MCF 10A (cell line): ENCODE data around the gene SMAD3. TPM values are rescaled to one million over a fixed set of nuclear protein-coding genes. Genes with fewer than 3 reads are reported as not detected.

Experiments
- BruUV-seq: library from RNA; stranded (reverse); fragments of 400-500 nt; replicated peaks from 2 replicates; lab custom pipeline; 2021; lab: Mats Ljungman, UMichigan
- CTCF ChIA-PET: fragments of 300-600 bp; sonication (Branson Sonifier 250); formaldehyde crosslinking; extraction: SDS; loops from one replicate; lab custom pipeline; 2021; ENCODE audit warnings: antibody characterized with exemption, inconsistent platforms; lab: Yijun Ruan, JAX
- POLR2A ChIA-PET: fragments of 300-600, 350-650 bp; sonication (Branson Sonifier 250); formaldehyde crosslinking; extraction: SDS; loops from one replicate; lab custom pipeline; 2020; ENCODE audit warnings: antibody characterized with exemption, inconsistent platforms; lab: Yijun Ruan, JAX
- DNase-seq: peaks from one replicate; pipeline ENCODE4 v3.0.0-alpha.2; 2018; ENCODE audit not compliant: unreplicated experiment
- H3K27ac Mint-ChIP-seq: one replicate; pipeline ENCODE4 v1.8.0; 2022; ENCODE audit warnings: mild to moderate bottlenecking, low read depth, mixed read lengths; ENCODE audit not compliant: unreplicated experiment
- H3K27me3 Mint-ChIP-seq: one replicate; pipeline ENCODE4 v1.8.0; 2022; ENCODE audit warnings: mixed read lengths; ENCODE audit not compliant: insufficient read depth, unreplicated experiment
- H3K36me3 Mint-ChIP-seq: one replicate; pipeline ENCODE4 v1.8.0; 2022; ENCODE audit warnings: mild to moderate bottlenecking, moderate library complexity, mixed read lengths; ENCODE audit not compliant: insufficient read depth, unreplicated experiment
- H3K4me1 Mint-ChIP-seq: one replicate; pipeline ENCODE4 v1.8.0; 2022; ENCODE audit warnings: mixed read lengths; ENCODE audit not compliant: insufficient read depth, unreplicated experiment
- H3K4me3 Mint-ChIP-seq: one replicate; pipeline ENCODE4 v1.8.0; 2022; ENCODE audit warnings: mild to moderate bottlenecking, moderate library complexity, mixed read lengths; ENCODE audit not compliant: unreplicated experiment
- H3K9me3 Mint-ChIP-seq: one replicate; pipeline ENCODE4 v1.8.0; 2022; ENCODE audit warnings: mixed read lengths; ENCODE audit not compliant: unreplicated experiment
- CTCF ChIP-seq: fragments of 200-600 bp; IDR thresholded peaks from one replicate; pipeline ENCODE4 v1.8.0; 2022; ENCODE audit warnings: antibody characterized with exemption, mild to moderate bottlenecking; ENCODE audit not compliant: unreplicated experiment
- intact Hi-C: fragments of 100-400 bp; cut with micrococcal nuclease; formaldehyde crosslinking; loops from 2 replicates; pipeline ENCODE4 v1.14.1; 2022
- total RNA-seq: library from RNA; stranded (reverse); gene quantifications from 2 replicates; pipeline ENCODE4 v1.2.3, GENCODE V29; 2022

Gene SMAD3
- total RNA-seq, 1 experiment from 2014 or later, result 19.9 TPM

- no peak overlapping the region for H3K27ac Mint-ChIP-seq
- ChIA-PET CTCF (interaction anchor here (0.6 kb wide), 1 partner anchor 458 kb away, joined by 4 read pairs; no protein-coding TSS in a partner anchor), POLR2A (interaction anchor here (1.0 to 1.5 kb wide), 2 partner anchors 12 to 178 kb away, joined by 3 to 9 read pairs; no protein-coding TSS in a partner anchor)
- H3K36me3 Mint-ChIP-seq, result peaks cover 6% of the 10 kb centered on the region
- H3K4me3 Mint-ChIP-seq, result no peak overlapping the region
- no peaks in the 10 kb centered on the region for H3K27me3 Mint-ChIP-seq
- intact Hi-C loops, result loop anchor here (10.0 kb wide), 1 partner anchor 773 kb away; no protein-coding TSS in a partner anchor
- no peak for DNase-seq
- no TSS peak for BruUV-seq
- H3K9me3 Mint-ChIP-seq, result no peaks in the 10 kb centered on the region
- TF ChIP-seq CTCF, result no peak
- H3K4me1 Mint-ChIP-seq, result no peaks in the 10 kb centered on the region
Observed at GRCh38 chr15:67061811-67062368, 3.5 kb upstream of the SMAD3 start.

GRCh38 chr15:67062369-67062985 lies 2.9 kb upstream of the SMAD3 start:
- Mint-ChIP-seq H3K9me3 (no peaks in the 10 kb centered on the region), H3K36me3 (peaks cover 6% of the 10 kb centered on the region), H3K4me1 (peaks cover 6% of the 10 kb centered on the region), H3K4me3 (no peak overlapping the region), H3K27me3 (no peaks in the 10 kb centered on the region), H3K27ac (no peak overlapping the region)
- no peak for DNase-seq
- intact Hi-C loops, result loop anchor here (10.0 kb wide), 1 partner anchor 772 kb away; no protein-coding TSS in a partner anchor
- POLR2A ChIA-PET, result interaction anchor here (1.0 to 1.5 kb wide), 2 partner anchors 13 to 177 kb away, joined by 3 to 9 read pairs; no protein-coding TSS in a partner anchor
- BruUV-seq, result no TSS peak
- CTCF ChIA-PET, result interaction anchor here (0.6 kb wide), 1 partner anchor 457 kb away, joined by 4 read pairs; no protein-coding TSS in a partner anchor
- no peak for TF ChIP-seq CTCF

- POLR2A ChIA-PET, result interaction anchor here (0.7 to 6.9 kb wide), 3 partner anchors 16 to 559 kb away, joined by 3 to 62 read pairs (median 4); partner anchors contain the start of gene ZWILCH
- no TSS peak for BruUV-seq
- H3K27me3 Mint-ChIP-seq, result no peaks in the 10 kb centered on the region
Observed at GRCh38 chr15:67063689-67064606, 1.5 kb upstream of the SMAD3 start.

More at GRCh38 chr15:67063689-67064606, 1.5 kb upstream of the SMAD3 start:
- DNase-seq, result no peak
- no peak for TF ChIP-seq CTCF
- CTCF ChIA-PET, result interaction anchor here (1.1 to 1.6 kb wide), 2 partner anchors 14 to 32 kb away, joined by 4 to 10 read pairs; no protein-coding TSS in a partner anchor
- H3K4me1 Mint-ChIP-seq, result peaks cover 20% of the 10 kb centered on the region
- peaks cover 6% of the 10 kb centered on the region for H3K36me3 Mint-ChIP-seq
- intact Hi-C loops, result loop anchor here (10.0 kb wide), 1 partner anchor 771 kb away; no protein-coding TSS in a partner anchor
- no peak overlapping the region for H3K27ac Mint-ChIP-seq
- H3K9me3 Mint-ChIP-seq, result no peaks in the 10 kb centered on the region
- peak overlapping the region; percentile 10 for H3K4me3 Mint-ChIP-seq
